Gastrocnemius medialis (tissue), 4 donors: ENCODE measurements around the gene ANKRD29. TPM values are rescaled to one million over a fixed set of nuclear protein-coding genes. Genes with fewer than 3 reads are reported as not detected.

ENCODE experiments used
- ATAC-seq, 2 donors: fragments of 150-250 bp; one replicate each; pipeline ENCODE4 v1.9.1; 2016
- DNase-seq, 2 donors: peaks; one replicate each; pipeline ENCODE4 v3.0.0-alpha.2; 2019
- H3K27ac ChIP-seq, 4 donors: fragments of 200-600 bp; sonication (generic); 1 replicate in 1 of 4; 2 replicates in 3 of 4; pipeline ENCODE4 v1.5.1; 2016 to 2018; ENCODE audit warnings: mild to moderate bottlenecking in 2 of 4, moderate library complexity in 1 of 4
- H3K27me3 ChIP-seq, 3 donors: fragments of 200-600 bp; sonication (generic) in 2 of 3; 1 replicate in 1 of 3; 2 replicates in 2 of 3; pipeline versions ENCODE4 v1.5.1 to v1.6.0; 2016 to 2019; ENCODE audit warnings: mild to moderate bottlenecking in 1 of 3, moderate library complexity in 1 of 3
- H3K36me3 ChIP-seq, 2 donors: fragments of 200-600 bp; sonication (generic) in 1 of 2; one replicate each; pipeline ENCODE4 v1.5.1; 2017 to 2018
- H3K4me1 ChIP-seq, 2 donors: fragments of 200-600 bp; sonication (generic) in 1 of 2; one replicate each; pipeline ENCODE4 v1.5.1; 2016 to 2017; ENCODE audit warnings: mild to moderate bottlenecking in 2 of 2
- H3K4me3 ChIP-seq, 4 donors: fragments of 200-600 bp; sonication (generic) in 3 of 4; 1 replicate in 1 of 4; 2 replicates in 3 of 4; pipeline ENCODE4 v1.5.1; 2016 to 2019; ENCODE audit warnings: mild to moderate bottlenecking in 2 of 4
- H3K9me3 ChIP-seq, 3 donors: fragments of 200-600 bp; sonication (generic) in 2 of 3; 1 replicate in 1 of 3; 2 replicates in 2 of 3; pipeline ENCODE4 v1.5.1; 2016 to 2019
- POLR2A ChIP-seq, 2 donors: fragments of 450-650 bp; IDR thresholded peaks; one replicate each; pipeline ENCODE4 v1.6.1; 2017; ENCODE audit warnings: antibody characterized with exemption in 2 of 2, mild to moderate bottlenecking in 2 of 2, moderate library complexity in 2 of 2
- in situ Hi-C, 4 donors: fragments of 200-750 bp; cut with MboI; loops; one replicate each; pipeline versions ENCODE4 v1.15.0 to v1.8.0; 2017; ENCODE audit warnings: low sequenced_read_pairs in 4 of 4
- intact Hi-C: fragments of 100-400 bp; cut with DNase I; formaldehyde crosslinking; loops from one replicate; pipeline ENCODE4 v1.15.1; 2023; ENCODE audit warnings: low total_unique reads
- total RNA-seq, 4 donors: library from RNA; depleted of rRNA; stranded (reverse); fragments of >200 nt; gene quantifications; one replicate each; pipeline versions ENCODE4 v1.1.0 to v1.2.3, GENCODE V29; 2016
- TF ChIP-seq, protein P1 (sequence below), 5 experiments: fragments of 450-650 bp in 3 of 5; fragments of 200-600 bp in 2 of 5; sonication (generic) in 2 of 5; IDR thresholded peaks in 4 of 5; conservative IDR thresholded peaks in 1 of 5; 1 replicate in 4 of 5; 2 replicates in 1 of 5; pipeline ENCODE4 v1.5.1; 2016 to 2019; ENCODE audit warnings: antibody characterized with exemption in 5 of 5, mild to moderate bottlenecking in 3 of 5, moderate library complexity in 3 of 5

ANKRD29 gene
- total RNA-seq, 4 donors from 2014 or later: 0.93 to 2.8 (median 1.6) TPM

GRCh38 chr18:23683155-23683554 lies 20.4 kb upstream of the ANKRD29 start:
- H3K36me3 ChIP-seq: no peaks in the 10 kb centered on the region
- in situ Hi-C loops (no loop called here), intact Hi-C loops (no loop called here)
- DNase-seq (no peak), ATAC-seq (no peak)
- no peak overlapping the region for H3K27ac ChIP-seq
- no peaks in the 10 kb centered on the region for H3K9me3 ChIP-seq
- H3K4me1 ChIP-seq: no peaks in the 10 kb centered on the region
- H3K27me3 ChIP-seq: peaks cover 5 to 12% (median 6%) of the 10 kb centered on the region in 3 donors
- no peak overlapping the region for H3K4me3 ChIP-seq
- TF ChIP-seq, protein P1, sequence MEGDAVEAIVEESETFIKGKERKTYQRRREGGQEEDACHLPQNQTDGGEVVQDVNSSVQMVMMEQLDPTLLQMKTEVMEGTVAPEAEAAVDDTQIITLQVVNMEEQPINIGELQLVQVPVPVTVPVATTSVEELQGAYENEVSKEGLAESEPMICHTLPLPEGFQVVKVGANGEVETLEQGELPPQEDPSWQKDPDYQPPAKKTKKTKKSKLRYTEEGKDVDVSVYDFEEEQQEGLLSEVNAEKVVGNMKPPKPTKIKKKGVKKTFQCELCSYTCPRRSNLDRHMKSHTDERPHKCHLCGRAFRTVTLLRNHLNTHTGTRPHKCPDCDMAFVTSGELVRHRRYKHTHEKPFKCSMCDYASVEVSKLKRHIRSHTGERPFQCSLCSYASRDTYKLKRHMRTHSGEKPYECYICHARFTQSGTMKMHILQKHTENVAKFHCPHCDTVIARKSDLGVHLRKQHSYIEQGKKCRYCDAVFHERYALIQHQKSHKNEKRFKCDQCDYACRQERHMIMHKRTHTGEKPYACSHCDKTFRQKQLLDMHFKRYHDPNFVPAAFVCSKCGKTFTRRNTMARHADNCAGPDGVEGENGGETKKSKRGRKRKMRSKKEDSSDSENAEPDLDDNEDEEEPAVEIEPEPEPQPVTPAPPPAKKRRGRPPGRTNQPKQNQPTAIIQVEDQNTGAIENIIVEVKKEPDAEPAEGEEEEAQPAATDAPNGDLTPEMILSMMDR (IDR thresholded peaks at IDR 0.05 in 4 of 5, conservative IDR thresholded peaks at IDR 0.05 in 1 of 5): no peak
- TF ChIP-seq POLR2A (IDR thresholded peaks at IDR 0.05): no peak

- Histone ChIP-seq H3K27me3 (peaks cover 0 to 12% (median under 1%) of the 10 kb centered on the region in 3 donors), H3K4me3 (no peak overlapping the region), H3K36me3 (no peaks in the 10 kb centered on the region), H3K27ac (no peak overlapping the region), H3K9me3 (no peaks in the 10 kb centered on the region), H3K4me1 (no peaks in the 10 kb centered on the region)
- in situ Hi-C loops (no loop called here), intact Hi-C loops (no loop called here)
- DNase-seq: no peak
- no peak for TF ChIP-seq POLR2A (IDR thresholded peaks at IDR 0.05)
- TF ChIP-seq, protein P1 (IDR thresholded peaks at IDR 0.05 in 4 of 5, conservative IDR thresholded peaks at IDR 0.05 in 1 of 5): no peak
- no peak for ATAC-seq
Observed at GRCh38 chr18:23682472-23682871, 19.8 kb upstream of the ANKRD29 start.

DNA sequence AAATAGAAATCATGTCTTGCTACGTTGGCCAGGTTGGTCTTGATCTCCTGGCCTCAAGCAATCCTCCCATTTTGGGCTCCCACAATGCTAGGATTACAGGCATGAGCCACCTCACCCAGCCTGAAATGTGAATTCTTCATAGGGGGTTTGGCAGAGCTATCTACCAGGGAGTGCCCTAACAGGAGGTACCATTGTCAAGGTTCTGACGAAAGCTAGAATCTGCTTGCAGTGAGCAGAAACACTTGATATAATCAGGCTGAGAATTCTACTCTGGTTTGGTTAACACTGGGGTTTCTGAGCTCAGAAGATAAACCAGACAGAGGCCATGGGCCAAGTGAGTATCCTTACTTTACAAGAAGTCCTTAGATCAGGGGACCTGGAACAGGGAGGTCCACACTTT lies 19.3 kb upstream of the ANKRD29 start:
- Histone ChIP-seq H3K4me1 (no peaks in the 10 kb centered on the region), H3K36me3 (no peaks in the 10 kb centered on the region), H3K4me3 (no peak overlapping the region), H3K27me3 (peaks cover 0 to 9% (median 0%) of the 10 kb centered on the region in 3 donors), H3K27ac (no peak overlapping the region), H3K9me3 (no peaks in the 10 kb centered on the region)
- TF ChIP-seq POLR2A (IDR thresholded peaks at IDR 0.05): no peak
- TF ChIP-seq, protein P1 (IDR thresholded peaks at IDR 0.05 in 4 of 5, conservative IDR thresholded peaks at IDR 0.05 in 1 of 5): no peak
- intact Hi-C loops (no loop called here), in situ Hi-C loops (no loop called here)
- DNase-seq: no peak
- no peak for ATAC-seq

GRCh38 chr18:23675896-23676295 lies 13.2 kb upstream of the ANKRD29 start:
- H3K27me3 ChIP-seq: no peaks in the 10 kb centered on the region
- H3K4me3 ChIP-seq: no peak overlapping the region
- H3K27ac ChIP-seq: no peak overlapping the region
- no peaks in the 10 kb centered on the region for H3K4me1 ChIP-seq
- in situ Hi-C loops: no loop called here
- TF ChIP-seq POLR2A (IDR thresholded peaks at IDR 0.05): no peak
- TF ChIP-seq, protein P1 (IDR thresholded peaks at IDR 0.05 in 4 of 5, conservative IDR thresholded peaks at IDR 0.05 in 1 of 5): no peak
- no peaks in the 10 kb centered on the region for H3K9me3 ChIP-seq
- no peak for DNase-seq
- ATAC-seq: no peak
- intact Hi-C loops: no loop called here
- H3K36me3 ChIP-seq: no peaks in the 10 kb centered on the region

GRCh38 chr18:23675236-23675635 lies 12.5 kb upstream of the ANKRD29 start:
- Histone ChIP-seq H3K27ac (no peak overlapping the region), H3K27me3 (no peaks in the 10 kb centered on the region), H3K9me3 (no peaks in the 10 kb centered on the region), H3K4me3 (no peak overlapping the region), H3K36me3 (no peaks in the 10 kb centered on the region), H3K4me1 (no peaks in the 10 kb centered on the region)
- no peak for DNase-seq
- peak in 1 of 2 donors; percentile 24 for ATAC-seq
- no peak for TF ChIP-seq POLR2A (IDR thresholded peaks at IDR 0.05)
- TF ChIP-seq, protein P1 (IDR thresholded peaks at IDR 0.05 in 4 of 5, conservative IDR thresholded peaks at IDR 0.05 in 1 of 5): no peak
- intact Hi-C loops (no loop called here), in situ Hi-C loops (no loop called here)
